22Rv1 (cell line): ENCODE results near the gene NEAT1.

ENCODE experiments used
- H3K27ac ChIP-seq: fragments of 450-650 bp; 2 replicates; pipeline ENCODE4 v1.5.1; 2017
- CTCF ChIP-seq: fragments of 450-650 bp; IDR thresholded peaks from 2 replicates; pipeline ENCODE4 v1.5.1; 2017; ENCODE audit warnings: mild to moderate bottlenecking
- ZFX ChIP-seq: fragments of 450-650 bp; IDR thresholded peaks from 2 replicates; pipeline ENCODE4 v1.6.1; 2017; ENCODE audit warnings: antibody characterized with exemption, borderline replicate concordance

Gene NEAT1

GRCh38 chr11:65378208-65378927 is 44.2 kb upstream of the NEAT1 start:
- TF ChIP-seq CTCF (no peak), ZFX (no peak)
- H3K27ac ChIP-seq: no peak overlapping the region

DNA sequence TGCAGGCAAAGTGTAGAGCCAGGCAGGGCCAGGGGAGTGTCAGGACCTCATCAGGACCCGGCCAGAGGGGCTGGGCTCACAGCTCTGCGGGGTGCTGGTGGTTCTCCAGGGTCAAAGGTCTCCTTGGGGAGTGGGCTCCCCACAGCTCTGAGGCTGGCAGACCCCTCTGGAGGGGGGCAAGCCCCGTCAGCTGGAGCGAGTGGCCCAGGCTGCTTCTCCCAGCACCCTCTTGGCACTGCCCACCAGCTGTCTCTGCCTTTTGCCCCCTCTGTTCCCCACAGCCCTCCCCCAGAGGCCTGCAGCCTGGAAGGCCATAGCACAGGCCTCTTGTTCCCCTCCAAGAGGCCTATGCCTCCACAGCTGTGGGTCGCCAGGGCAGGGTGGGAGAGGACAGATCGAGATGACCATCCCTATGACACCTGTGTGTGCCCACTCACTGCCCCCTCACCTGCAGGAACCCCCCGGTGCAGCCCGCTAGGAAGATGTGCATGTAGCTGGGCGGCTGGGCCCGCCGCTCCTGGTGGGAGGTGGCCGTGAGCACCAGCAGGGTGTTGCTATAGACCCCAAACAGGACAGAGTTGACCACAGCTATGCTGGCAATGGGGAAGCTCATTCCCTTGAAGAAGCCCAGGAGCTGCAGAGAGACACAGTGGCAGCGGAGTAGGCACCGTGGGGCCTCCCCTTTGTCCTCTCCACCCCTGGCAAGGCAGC is 43.5 kb upstream of the NEAT1 start:
- TF ChIP-seq ZFX (no peak), CTCF (no peak)

DNA sequence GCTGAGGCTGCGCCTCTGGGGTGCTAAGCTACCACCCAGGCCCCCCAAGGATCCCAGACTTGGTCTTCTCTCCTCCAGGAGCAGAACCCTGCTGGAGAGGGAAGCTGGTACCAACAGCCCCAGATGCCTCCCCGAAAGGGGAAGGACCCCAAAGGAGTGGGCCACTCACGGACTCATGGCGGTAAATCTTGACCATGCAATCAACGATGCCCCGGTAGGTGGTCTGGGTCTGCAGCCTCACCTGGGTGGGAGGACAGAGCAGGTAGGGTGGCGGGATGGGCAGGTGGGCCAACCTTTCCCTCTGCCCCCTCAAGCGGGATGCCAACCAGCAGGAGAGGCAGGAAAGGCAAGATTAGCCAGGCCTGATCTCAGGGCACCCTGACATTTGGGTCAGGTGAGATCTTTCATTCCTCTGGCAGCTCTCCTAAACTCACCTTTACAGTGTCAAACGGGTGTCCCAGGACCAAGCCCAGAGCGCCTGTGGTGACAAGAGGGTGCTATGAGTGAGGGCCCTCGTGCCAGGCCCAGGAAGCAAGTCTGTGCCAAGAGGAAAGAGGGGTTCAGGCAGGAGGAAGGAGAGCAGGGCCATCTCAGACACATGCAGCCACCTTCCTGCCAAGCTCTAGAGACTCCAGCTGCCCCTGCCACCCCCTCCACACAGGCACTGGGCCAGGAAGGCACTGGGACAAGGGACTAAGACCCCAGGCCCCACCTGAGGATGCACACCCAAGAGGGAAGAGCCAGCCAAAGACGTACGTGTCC is 42.7 kb upstream of the NEAT1 start:
- TF ChIP-seq ZFX (no peak), CTCF (no peak)
- H3K27ac ChIP-seq: no peak overlapping the region

More for the DNA sequence above, 43.5 kb upstream of the NEAT1 start:
- no peak overlapping the region for H3K27ac ChIP-seq

- peak overlapping the region; percentile 100 for H3K27ac ChIP-seq
- TF ChIP-seq ZFX (no peak), CTCF (no peak)
Observed at GRCh38 chr11:65380460-65381119, 42.0 kb upstream of the NEAT1 start.

GRCh38 chr11:65381716-65382032 is 40.9 kb upstream of the NEAT1 start:
- H3K27ac ChIP-seq: peak overlapping the region; percentile 100

More at GRCh38 chr11:65381716-65382032, 40.9 kb upstream of the NEAT1 start:
- no peak for TF ChIP-seq CTCF
- no peak for TF ChIP-seq ZFX
